Measurements from ENCODE around the gene RNF213. TPM values are rescaled to one million over a fixed set of nuclear protein-coding genes. Genes with fewer than 3 reads are reported as not detected.

Gene RNF213
- total and polyA plus RNA-seq, 2 of the 8 experiments (the other 6 are each of a cell fraction or from before 2014, with no cell fraction given) = 33.8 to 62.8 TPM

- Histone ChIP-seq H4K8ac (ENCODE audit: extremely low read depth, insufficient read depth, low read length) (peak overlapping the region; percentile 93), H3K4me3 (ENCODE audit: extremely low read depth in 1 of 4, insufficient read depth in 2 of 4, low read depth in 3 of 4, low read length in 4 of 4) (peak overlapping the region; percentile 56 to 90 (median 70)), H2AFZ (ENCODE audit: low read length) (no peak overlapping the region), H3K9ac (replicated peaks in 1 of 4; ENCODE audit: extremely low read depth in 1 of 4, low read depth in 3 of 4, low read length in 3 of 4) (peak overlapping the region; percentile 84 to 91 (median 88)), H4K20me1 (replicated peaks in 1 of 2; ENCODE audit: control insufficient read depth in 1 of 2, insufficient read depth in 2 of 2, low read length in 2 of 2) (peaks cover 0 to 1% of the 10 kb centered on the region in 2 experiments), H3K18ac (ENCODE audit: extremely low read depth, low read length) (peak overlapping the region; percentile 96), H3K79me1 (ENCODE audit: low read depth, low read length) (0 out of 2 replicates have a peak, but pooled peaks cover 3% of the 10 kb centered on the region), H3K9me3 (ENCODE audit: insufficient read depth in 2 of 2, low read depth in 1 of 2, low read length in 1 of 2) (no peaks in the 10 kb centered on the region), H3K14ac (ENCODE audit: insufficient read length) (peak overlapping the region; percentile 2), H2BK5ac (ENCODE audit: low read depth, low read length) (peak overlapping the region; percentile 99), H4K5ac (ENCODE audit: insufficient read length, low read depth, low read length) (peak overlapping the region; percentile 80), H2AK5ac (ENCODE audit: low read depth, low read length) (0 out of 2 replicates have a peak overlapping the region, but pooled peaks have one; percentile 96), H4K91ac (replicated peaks; ENCODE audit: insufficient read length, low read length) (peak overlapping the region; percentile 94), H3K27me3 (replicated peaks in 1 of 4; ENCODE audit: control insufficient read depth in 3 of 4, extremely low read depth in 1 of 4, insufficient read depth in 3 of 4, low read length in 3 of 4) (no peaks in the 10 kb centered on the region), H3K36me3 (ENCODE audit: control insufficient read depth in 2 of 4, insufficient read depth in 4 of 4, low read length in 3 of 4) (peaks cover 0 to 4% (median 2%) of the 10 kb centered on the region in 4 experiments; a peak in 2 of 8 replicates), H2BK15ac (ENCODE audit: low read length) (no peak overlapping the region), H3K4ac (replicated peaks; ENCODE audit: insufficient read length, low read depth, low read length) (peak overlapping the region; percentile 53), H3K23ac (ENCODE audit: insufficient read length) (no peak overlapping the region), H2BK20ac (ENCODE audit: low read length) (no peak overlapping the region), H3K27ac (ENCODE audit: low read depth, low read length) (peak overlapping the region; percentile 93), H2BK12ac (ENCODE audit: low read depth, low read length) (peak overlapping the region; percentile 90), H3K4me2 (ENCODE audit: insufficient read depth in 1 of 2, low read depth in 2 of 2, low read length in 2 of 2) (peak overlapping the region; percentile 67 to 80), H3K4me1 (replicated peaks in 1 of 4; ENCODE audit: control insufficient read depth in 3 of 4, insufficient read depth in 4 of 4, low read length in 3 of 4) (peaks cover 14 to 28% (median 22%) of the 10 kb centered on the region in 4 experiments), H2BK120ac (replicated peaks; ENCODE audit: low read depth, low read length) (no peak overlapping the region), H3K56ac (replicated peaks; ENCODE audit: insufficient read length, low read depth, low read length) (peak overlapping the region; percentile 86), H3K23me2 (ENCODE audit: low read depth, low read length) (no peaks in the 10 kb centered on the region; the same call in 1 of the 2 replicates), H3K79me2 (ENCODE audit: control insufficient read depth in 1 of 2, insufficient read depth in 2 of 2, low read length in 2 of 2) (peaks cover 0 to 10% of the 10 kb centered on the region in 2 experiments; a peak in 2 of 4 replicates)
- FAIRE-seq (peak; percentile 7), DNase-seq (ENCODE audit: low read depth in 1 of 2, low spot score in 2 of 2) (peak; percentile 82 to 86)
- CTCF ChIA-PET (ENCODE audit: partially characterized antibody) = interaction anchor here (1.4 to 1.6 kb wide), 2 partner anchors 9 to 118 kb away, joined by 3 to 6 read pairs; no protein-coding TSS in a partner anchor
- 2% methylated on average over 21 of the region's 45 CpGs; no CpG with 5 or more reads in 1 of the 2 experiments for WGBS, 2 experiments (ENCODE audit: extremely low coverage in 1 of 2, insufficient coverage in 1 of 2, insufficient read length in 1 of 2, insufficient replicate concordance in 2 of 2, low coverage in 1 of 2, low lambda C conversion rate in 2 of 2, missing lambda C conversion rate in 1 of 2)
- POLR2A ChIA-PET (ENCODE audit: partially characterized antibody) = interaction anchor here (0.6 to 4.9 kb wide), 8 partner anchors 11 to 1081 kb away, joined by 3 to 63 read pairs (median 5); partner anchors contain the start of gene GAA
- peak; percentile 23 for TF ChIP-seq KDM4A (IDR thresholded peaks at IDR 0.05; ENCODE audit: low read depth, low read length, severe bottlenecking)
- TF ChIP-seq SIN3A (conservative IDR thresholded peaks at IDR 0.05 in 1 of 2, IDR thresholded peaks at IDR 0.05 in 1 of 2; ENCODE audit: low read depth in 1 of 2, low read length in 2 of 2) = peak; percentile 65 to 79; a peak in 2 of 4 replicates
- TF ChIP-seq SP4 (IDR thresholded peaks at IDR 0.05; ENCODE audit: low read length) = 0 out of 2 replicates have a peak, but pooled peaks have one; percentile 33
- peak; percentile 87 for TF ChIP-seq ASH2L (IDR thresholded peaks at IDR 0.05; ENCODE audit: low read length)
- peak; percentile 65; the same call in 1 of the 2 replicates for TF ChIP-seq YY1 (IDR thresholded peaks at IDR 0.05; ENCODE audit: low read depth, low read length)
- peak in 1 of 2 experiments; percentile 85; a peak in 1 of 3 replicates for TF ChIP-seq EP300 (IDR thresholded peaks at IDR 0.05; ENCODE audit: borderline replicate concordance in 1 of 2, low read depth in 2 of 2, low read length in 2 of 2)
- no peak for TF ChIP-seq RBBP5 (IDR thresholded peaks at IDR 0.05; ENCODE audit: borderline replicate concordance, low read depth, low read length)
- no peak for TF ChIP-seq KDM5A (IDR thresholded peaks at IDR 0.05; ENCODE audit: low read length)
- no peak for TF ChIP-seq TAF7 (optimal IDR thresholded peaks at IDR 0.05; ENCODE audit: borderline replicate concordance, low read depth, low read length)
- no peak; the same call in none of the 2 replicates for TF ChIP-seq PHF8 (conservative IDR thresholded peaks at IDR 0.05; ENCODE audit: low read depth, low read length)
Measured at GRCh38 chr17:80261159-80261894, 675 bp downstream of the RNF213 start.

Data from H1 (cell line).